Measurements from ENCODE around the gene MYMK. TPM values are rescaled to one million over a fixed set of nuclear protein-coding genes. Genes with fewer than 3 reads are reported as not detected.

The MYMK gene
- total RNA-seq, 1 donor from 2014 or later, result not detected

- Mint-ChIP-seq H3K4me1 (peaks cover 36% of the 10 kb centered on the region), H3K27ac (no peak overlapping the region), H3K36me3 (no peaks in the 10 kb centered on the region), H3K4me3 (no peak overlapping the region), H3K9me3 (no peaks in the 10 kb centered on the region), H3K27me3 (ENCODE audit: low read depth) (no peaks in the 10 kb centered on the region)
- no peak for DNase-seq (ENCODE audit: low spot score in 2 of 2, unreplicated experiment in 2 of 2)
- TF ChIP-seq CTCF (IDR thresholded peaks at IDR 0.05; ENCODE audit: unreplicated experiment), result no peak
Observed at GRCh38 chr9:133536536-133536935, 11.8 kb upstream of the MYMK start.

- DNase-seq (ENCODE audit: low spot score in 2 of 2, unreplicated experiment in 2 of 2), result no peak
- H3K4me1 Mint-ChIP-seq, result peaks cover 36% of the 10 kb centered on the region
- TF ChIP-seq CTCF (IDR thresholded peaks at IDR 0.05; ENCODE audit: unreplicated experiment), result no peak
- H3K9me3 Mint-ChIP-seq, result no peaks in the 10 kb centered on the region
- no peaks in the 10 kb centered on the region for H3K36me3 Mint-ChIP-seq
- no peak overlapping the region for H3K27ac Mint-ChIP-seq
- no peaks in the 10 kb centered on the region for H3K27me3 Mint-ChIP-seq (ENCODE audit: low read depth)
- H3K4me3 Mint-ChIP-seq, result peak overlapping the region; percentile 22
Observed at GRCh38 chr9:133536080-133536479, 11.3 kb upstream of the MYMK start.

- Mint-ChIP-seq H3K4me3 (peak overlapping the region; percentile 48), H3K9me3 (no peaks in the 10 kb centered on the region), H3K27ac (peak overlapping the region; percentile 12)
Observed at GRCh38 chr9:133535306-133535877, 10.6 kb upstream of the MYMK start.

GRCh38 chr9:133534346-133535291 lies 9.9 kb upstream of the MYMK start, which contains the start of gene ADAMTSL2:
TSS of gene ADAMTSL2 (plus strand) at chr9:133534704. CDS start at chr9:133536713, 2,009 bp downstream.
- DNase-seq (ENCODE audit: low spot score in 2 of 2, unreplicated experiment in 2 of 2), result peak; percentile 69 to 74
- Mint-ChIP-seq H3K4me1 (peaks cover 39% of the 10 kb centered on the region), H3K27me3 (ENCODE audit: low read depth) (no peaks in the 10 kb centered on the region), H3K9me3 (no peaks in the 10 kb centered on the region), H3K27ac (peak within 1 kb of the TSS; percentile 12), H3K36me3 (no peaks in the 10 kb centered on the region), H3K4me3 (peak within 1 kb of the TSS; percentile 48)
- TF ChIP-seq CTCF (IDR thresholded peaks at IDR 0.05; ENCODE audit: unreplicated experiment), result no peak

More at GRCh38 chr9:133535306-133535877, 10.6 kb upstream of the MYMK start:
- peaks cover 36% of the 10 kb centered on the region for H3K4me1 Mint-ChIP-seq
- H3K27me3 Mint-ChIP-seq (ENCODE audit: low read depth), result no peaks in the 10 kb centered on the region
- TF ChIP-seq CTCF (IDR thresholded peaks at IDR 0.05; ENCODE audit: unreplicated experiment), result no peak
- H3K36me3 Mint-ChIP-seq, result no peaks in the 10 kb centered on the region
- no peak for DNase-seq (ENCODE audit: low spot score in 2 of 2, unreplicated experiment in 2 of 2)

- Mint-ChIP-seq H3K27ac (no peak overlapping the region), H3K36me3 (no peaks in the 10 kb centered on the region), H3K9me3 (no peaks in the 10 kb centered on the region), H3K4me1 (peaks cover 40% of the 10 kb centered on the region), H3K27me3 (ENCODE audit: low read depth) (no peaks in the 10 kb centered on the region), H3K4me3 (peak overlapping the region; percentile 24)
- DNase-seq (ENCODE audit: low spot score in 2 of 2, unreplicated experiment in 2 of 2), result no peak
- no peak for TF ChIP-seq CTCF (IDR thresholded peaks at IDR 0.05; ENCODE audit: unreplicated experiment)
Observed at GRCh38 chr9:133533857-133534256, 9.1 kb upstream of the MYMK start.
